Stimulated activated CD4-positive, alpha-beta T cell treated with anti-CD3 and anti-CD28 coated beads, Interleukin-15, amount 100 ng/mL, for 48 hours (primary cell): ENCODE measurements around the gene MARCHF3.
"Not testable (repeated sequence)": the region's sequence is repeated elsewhere in the genome, so short reads cannot be mapped to it uniquely, and the experiment has no call there.

Experiments
- DNase-seq, 2 donors: peaks; one replicate each; pipeline ENCODE4 v3.0.0-alpha.2; 2020; ENCODE audit warnings: low read depth in 2 of 2

The MARCHF3 gene

GRCh38 chr5:126872561-126873354, 157.6 kb downstream of the MARCHF3 start:
- DNase-seq: no peak

- DNase-seq: no peak
Observed at GRCh38 chr5:126871441-126871840, 158.9 kb downstream of the MARCHF3 start.

- no peak for DNase-seq
Observed at GRCh38 chr5:126869005-126869451, 161.3 kb downstream of the MARCHF3 start.

- no peak for DNase-seq
Observed at GRCh38 chr5:126868338-126869004, 161.9 kb downstream of the MARCHF3 start.

GRCh38 chr5:126866851-126867636, 163.3 kb downstream of the MARCHF3 start:
- DNase-seq: no peak

- no peak for DNase-seq
Observed at GRCh38 chr5:126865299-126865698, 165.1 kb downstream of the MARCHF3 start.

- no peak for DNase-seq
Observed at GRCh38 chr5:126864042-126864688, 166.2 kb downstream of the MARCHF3 start.

GRCh38 chr5:126863402-126863801, 167.0 kb downstream of the MARCHF3 start:
- DNase-seq: no peak

GRCh38 chr5:126858441-126858840, 171.9 kb downstream of the MARCHF3 start:
- DNase-seq: no peak

- DNase-seq: no peak
Observed at GRCh38 chr5:126857472-126858410, 172.6 kb downstream of the MARCHF3 start.

GRCh38 chr5:126855266-126855665, 175.1 kb downstream of the MARCHF3 start:
- no peak for DNase-seq

- no peak for DNase-seq
Observed at GRCh38 chr5:126854526-126855110, 175.7 kb downstream of the MARCHF3 start.

- not testable (repeated sequence) for DNase-seq
Observed at GRCh38 chr5:126853541-126854307, 176.6 kb downstream of the MARCHF3 start.

- DNase-seq: no peak
Observed at GRCh38 chr5:126852841-126853271, 177.5 kb downstream of the MARCHF3 start.

- DNase-seq: no peak
Observed at GRCh38 chr5:126852091-126852571, 178.2 kb downstream of the MARCHF3 start.

GRCh38 chr5:126851501-126852011, 178.8 kb downstream of the MARCHF3 start:
- DNase-seq: no peak

GRCh38 chr5:126849101-126849678, 181.2 kb downstream of the MARCHF3 start:
- no peak for DNase-seq

- DNase-seq: no peak
Observed at GRCh38 chr5:126848253-126848652, 182.1 kb downstream of the MARCHF3 start.

- DNase-seq: no peak
Observed at GRCh38 chr5:126847826-126848251, 182.5 kb downstream of the MARCHF3 start.
